HG03135 (cell line): ENCODE data around the gene SCN2B.

Experiments used
- ATAC-seq: cut with Tn5 transposase; IDR thresholded peaks from one replicate; pipeline ENCODE4 v1.9.1; 2021; ENCODE audit warnings: mild to moderate bottlenecking, moderate library complexity; ENCODE audit not compliant: unreplicated experiment

Gene SCN2B

DNA sequence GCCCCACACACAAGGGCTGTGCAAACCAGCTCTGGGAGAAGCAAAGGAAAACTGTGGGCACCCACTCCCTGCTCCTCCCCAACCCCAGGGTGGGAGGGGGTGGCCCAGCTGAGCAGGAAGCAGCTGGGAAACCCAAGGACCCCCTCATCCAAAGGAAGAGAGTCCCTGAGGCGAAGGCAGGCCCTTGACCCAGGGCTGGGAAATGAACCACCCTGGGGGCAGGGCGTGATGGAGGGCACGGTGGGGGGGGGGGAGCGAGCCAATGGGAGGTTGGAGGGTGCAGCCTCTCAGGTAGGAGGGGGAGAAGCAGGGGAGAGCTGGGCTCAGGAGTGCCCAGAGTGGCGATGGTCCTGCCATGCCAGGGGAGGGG lies 40.7 kb downstream of the SCN2B start:
- ATAC-seq, result no peak

DNA sequence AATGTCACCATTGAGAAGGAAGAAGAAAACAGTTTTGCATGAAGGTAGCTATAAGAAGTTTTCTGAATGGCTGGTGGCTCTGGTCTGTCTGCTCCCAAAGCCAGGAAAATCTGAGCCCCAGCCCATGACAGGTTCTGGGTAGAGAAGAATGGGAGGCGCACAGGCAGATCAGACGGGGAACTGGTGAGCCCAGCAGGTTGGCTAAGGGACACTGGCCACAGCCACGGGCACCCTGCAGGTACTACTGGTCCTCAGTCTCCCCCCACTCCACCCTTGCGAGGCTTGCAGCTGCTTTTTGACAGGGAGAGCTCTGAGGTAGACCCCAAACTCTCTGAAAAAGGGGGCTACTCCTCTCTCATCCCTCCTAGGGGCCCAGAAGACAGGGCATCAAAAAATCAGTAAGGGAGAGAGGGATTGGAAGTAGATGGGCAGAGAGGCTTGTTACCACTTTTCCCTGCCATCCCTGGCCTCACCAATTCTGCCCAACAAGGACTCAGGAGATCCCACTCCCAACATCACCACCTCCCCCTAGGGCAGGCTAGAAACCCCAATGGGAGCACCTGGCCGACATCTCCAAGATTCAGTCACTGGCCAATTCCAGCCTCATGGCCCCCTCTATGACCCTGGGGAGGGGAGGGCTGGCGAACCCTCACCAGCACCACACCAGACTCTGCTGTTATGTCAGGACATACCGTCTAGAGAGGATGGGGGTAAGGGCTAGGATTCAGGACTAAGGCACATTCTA lies 41.2 kb downstream of the SCN2B start:
- no peak for ATAC-seq

DNA sequence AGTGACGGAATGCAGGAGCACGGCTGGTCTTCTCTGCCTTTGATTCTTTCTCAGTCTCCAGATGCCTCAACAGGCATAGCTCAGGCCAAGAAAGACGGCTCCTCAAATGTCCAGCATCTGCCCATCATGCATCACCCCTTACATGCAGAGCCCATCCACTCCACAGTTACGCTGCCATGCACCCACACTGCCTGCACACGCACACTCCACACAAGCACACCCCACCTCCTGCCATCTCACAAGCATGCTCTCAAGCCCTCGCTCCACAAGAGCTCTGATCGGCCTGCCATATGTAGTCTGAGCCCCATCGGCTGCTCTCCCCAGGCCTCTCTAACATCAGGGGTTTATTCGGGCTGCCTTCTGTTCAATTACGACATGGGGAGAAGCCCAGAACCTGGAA lies 42.6 kb downstream of the SCN2B start:
- no peak for ATAC-seq

DNA sequence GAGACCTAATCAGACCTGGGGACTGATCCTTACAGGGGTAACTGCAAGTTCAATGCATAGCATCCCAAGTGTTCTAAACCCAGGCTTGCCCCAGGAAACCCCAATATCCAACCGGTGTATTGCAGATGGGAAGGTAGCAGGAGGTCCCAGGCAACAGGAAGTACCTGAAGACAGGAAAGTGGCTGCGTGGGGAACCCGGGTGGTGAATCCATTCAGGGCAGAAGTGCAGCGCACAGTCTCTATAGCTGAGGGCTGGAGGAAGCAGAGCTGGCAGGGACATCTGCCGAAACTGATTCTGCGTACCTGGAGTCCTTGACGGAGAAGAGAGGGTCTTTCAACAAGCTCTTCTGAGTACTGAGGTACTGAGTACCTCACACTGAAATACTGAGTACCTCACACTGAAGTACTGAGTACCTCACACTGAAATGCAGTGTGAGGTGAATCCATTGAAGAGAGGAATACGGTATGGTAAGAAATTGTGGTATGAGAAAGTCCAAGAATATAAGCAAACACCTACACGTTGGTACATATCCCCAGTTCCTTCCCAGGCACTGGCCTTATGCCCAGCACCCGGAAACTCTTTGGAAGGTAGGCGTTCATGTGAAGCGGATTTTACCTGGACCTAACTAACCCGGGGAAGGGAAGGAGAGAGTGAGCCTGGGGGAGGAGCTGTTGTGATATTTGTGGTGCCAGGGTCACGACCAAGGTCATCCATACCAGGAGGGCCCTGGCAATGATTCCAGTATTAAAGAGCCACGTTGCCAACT lies 43.9 kb downstream of the SCN2B start:
- ATAC-seq, result no peak

DNA sequence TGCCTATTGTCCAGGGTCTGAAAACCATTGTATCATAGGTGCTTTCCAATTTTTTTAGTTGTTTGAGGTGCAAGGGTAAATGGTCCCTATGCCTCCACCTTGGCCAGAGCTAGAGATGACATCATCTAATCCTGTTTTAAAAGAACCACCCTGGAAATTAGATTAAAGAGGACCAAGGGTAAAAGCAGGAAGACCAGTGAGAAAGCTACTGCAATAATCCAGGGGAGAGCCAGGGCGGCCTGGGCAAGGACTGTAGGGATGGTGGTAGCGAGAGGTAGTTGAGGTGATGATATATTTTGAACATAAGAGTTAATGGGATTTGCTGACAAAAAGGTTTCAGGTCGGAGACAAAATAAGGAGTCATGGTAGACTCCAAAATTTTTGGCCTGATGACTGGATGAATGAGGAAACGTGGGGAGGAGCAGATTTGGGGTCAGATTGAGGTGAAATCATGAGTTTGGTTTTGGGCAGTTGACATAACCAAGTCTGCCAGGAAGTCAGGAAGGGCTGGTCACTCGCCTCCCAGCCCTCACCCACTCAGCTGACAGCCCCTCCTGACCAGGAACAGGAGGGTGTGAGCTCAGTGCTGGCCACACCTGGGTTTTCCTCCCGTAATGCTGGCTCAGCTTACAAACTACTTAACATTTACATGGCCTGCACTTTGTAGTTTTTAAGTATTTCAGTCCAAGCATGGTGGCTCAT lies 46.8 kb downstream of the SCN2B start:
- ATAC-seq, result no peak

DNA sequence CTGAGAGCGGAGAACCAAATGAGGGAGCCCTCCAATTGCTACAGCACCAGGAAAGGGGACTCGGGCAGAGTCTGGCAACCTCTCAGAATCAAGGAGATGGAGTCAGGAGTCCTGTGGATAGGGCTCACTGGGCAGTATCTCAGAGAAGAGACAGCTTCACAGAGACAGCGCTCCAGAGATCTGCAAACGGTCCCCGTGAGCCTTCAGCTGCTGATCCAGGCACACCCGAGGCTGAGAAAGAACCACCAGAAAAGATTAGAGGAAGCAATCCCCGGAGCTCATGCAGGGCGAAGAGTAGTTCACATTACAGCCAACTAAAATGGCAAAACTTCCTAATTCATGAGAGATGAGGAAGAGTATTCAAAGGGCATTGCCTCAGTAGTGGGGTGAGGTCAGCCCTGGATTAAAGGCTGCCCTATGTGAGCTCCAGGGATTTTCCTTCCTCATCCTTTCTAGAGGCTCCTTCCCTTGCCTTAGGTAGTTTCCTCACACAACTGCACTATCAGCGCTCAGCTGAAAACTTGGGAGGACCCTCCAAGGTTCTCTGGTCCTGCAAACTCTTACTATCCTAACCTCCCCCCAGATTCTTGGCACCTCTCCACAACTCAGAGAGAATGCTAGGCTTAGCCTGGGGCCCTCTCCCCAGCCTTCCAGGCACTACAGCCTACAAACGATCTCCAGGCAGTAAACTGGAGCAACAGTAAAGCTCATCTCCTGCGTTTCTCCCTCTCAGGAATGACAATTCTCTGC lies 47.5 kb downstream of the SCN2B start:
- ATAC-seq, result no peak

DNA sequence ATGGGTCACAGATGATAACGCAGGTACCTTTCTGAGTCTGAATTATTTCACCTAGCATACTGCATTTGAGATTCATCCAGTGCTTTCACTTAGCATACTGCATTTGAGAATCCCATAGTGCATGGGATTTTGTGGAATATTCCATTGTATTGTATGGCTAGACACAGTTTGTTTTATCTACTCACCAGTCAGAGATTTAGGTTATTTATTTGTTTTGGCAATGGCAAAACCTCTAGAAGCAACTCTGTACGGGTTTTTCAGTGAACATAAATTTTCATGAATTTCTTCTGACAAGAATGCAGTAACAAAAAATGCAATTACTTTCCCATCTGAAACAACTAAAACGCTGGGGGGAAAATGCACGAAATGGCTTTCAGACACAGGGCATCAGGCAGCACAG lies 48.1 kb downstream of the SCN2B start:
- ATAC-seq, result no peak

DNA sequence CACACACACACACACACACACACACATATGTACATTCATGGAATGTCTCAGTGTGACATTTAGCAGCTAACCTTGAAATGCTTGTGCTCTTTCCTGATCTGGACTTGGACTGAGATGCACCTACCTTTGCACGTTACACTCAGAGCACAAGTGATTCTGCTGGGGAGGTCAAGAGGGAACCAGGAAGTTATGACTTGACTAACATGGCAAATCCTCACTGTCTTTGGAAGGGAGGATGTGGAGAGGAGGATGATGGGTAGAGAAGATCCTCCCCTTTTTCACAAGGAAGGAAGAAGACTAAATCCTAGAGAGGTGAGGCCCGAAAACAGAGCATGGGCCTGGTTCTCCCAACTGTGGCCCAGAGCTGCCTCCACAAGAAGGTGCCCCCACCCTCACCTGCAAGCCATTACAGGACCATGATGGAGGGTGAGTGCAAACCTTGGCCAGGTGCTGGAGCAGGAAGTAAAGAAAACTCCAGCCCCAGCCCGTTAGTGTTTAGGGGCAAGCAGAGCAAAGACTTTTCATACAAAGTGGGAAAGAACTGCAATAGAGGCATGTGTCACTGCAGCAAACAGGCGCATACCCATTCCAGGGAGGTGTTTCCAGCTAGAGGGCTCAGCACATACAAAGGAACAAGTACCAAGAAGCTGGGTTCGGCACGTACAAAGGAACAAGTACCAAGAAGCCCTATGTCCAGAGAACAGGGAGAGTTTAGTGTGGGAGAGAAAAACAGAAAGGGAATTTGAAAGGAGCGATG lies 50.2 kb downstream of the SCN2B start:
- ATAC-seq, result no peak

DNA sequence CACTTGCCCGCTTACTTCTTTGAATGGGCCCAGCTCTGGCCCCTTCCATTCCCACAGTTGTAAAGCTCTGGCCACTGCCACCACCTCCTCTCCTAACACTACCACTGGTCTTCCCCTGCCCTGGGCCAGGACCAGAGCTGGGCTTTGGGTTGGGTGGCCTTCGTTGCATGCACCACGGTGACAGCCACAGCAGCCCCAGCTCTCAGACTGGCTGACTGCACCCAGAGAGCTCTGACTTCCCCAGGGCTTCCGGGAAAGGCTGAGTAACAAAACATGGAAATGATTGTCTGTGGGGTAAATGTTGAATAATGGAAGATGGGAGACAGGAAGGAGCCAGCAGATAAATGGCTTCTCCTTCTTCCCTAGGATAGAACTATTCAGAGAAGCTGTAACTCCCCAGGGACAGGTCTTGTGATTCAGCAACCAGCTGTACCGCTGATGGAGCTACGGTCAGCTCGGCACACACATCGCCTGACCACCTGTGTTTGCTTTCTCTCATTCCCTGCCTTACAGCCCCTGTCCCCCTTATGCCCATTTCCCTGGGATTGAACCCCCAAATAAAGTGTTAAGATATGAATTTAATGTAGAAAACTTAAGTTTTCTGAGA lies 51.4 kb downstream of the SCN2B start:
- no peak for ATAC-seq

DNA sequence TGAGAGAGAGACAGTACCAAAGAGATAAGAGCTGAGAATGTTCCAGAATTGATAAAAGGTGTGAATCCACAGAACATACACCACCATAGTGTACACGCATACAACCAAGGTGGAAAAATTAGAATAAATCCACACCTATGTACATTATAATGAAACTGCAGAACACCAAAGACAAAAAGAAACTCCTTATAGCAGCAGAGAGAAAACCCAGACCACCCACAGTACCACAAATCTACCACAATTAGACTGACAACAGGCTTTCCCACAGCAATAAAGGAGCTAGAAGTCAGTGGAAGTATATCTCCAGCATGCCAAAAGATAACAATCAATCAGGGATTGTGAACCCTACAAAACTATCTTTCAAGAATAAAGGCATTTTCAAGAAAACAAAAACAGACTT lies 55.6 kb downstream of the SCN2B start:
- ATAC-seq, result no peak

DNA sequence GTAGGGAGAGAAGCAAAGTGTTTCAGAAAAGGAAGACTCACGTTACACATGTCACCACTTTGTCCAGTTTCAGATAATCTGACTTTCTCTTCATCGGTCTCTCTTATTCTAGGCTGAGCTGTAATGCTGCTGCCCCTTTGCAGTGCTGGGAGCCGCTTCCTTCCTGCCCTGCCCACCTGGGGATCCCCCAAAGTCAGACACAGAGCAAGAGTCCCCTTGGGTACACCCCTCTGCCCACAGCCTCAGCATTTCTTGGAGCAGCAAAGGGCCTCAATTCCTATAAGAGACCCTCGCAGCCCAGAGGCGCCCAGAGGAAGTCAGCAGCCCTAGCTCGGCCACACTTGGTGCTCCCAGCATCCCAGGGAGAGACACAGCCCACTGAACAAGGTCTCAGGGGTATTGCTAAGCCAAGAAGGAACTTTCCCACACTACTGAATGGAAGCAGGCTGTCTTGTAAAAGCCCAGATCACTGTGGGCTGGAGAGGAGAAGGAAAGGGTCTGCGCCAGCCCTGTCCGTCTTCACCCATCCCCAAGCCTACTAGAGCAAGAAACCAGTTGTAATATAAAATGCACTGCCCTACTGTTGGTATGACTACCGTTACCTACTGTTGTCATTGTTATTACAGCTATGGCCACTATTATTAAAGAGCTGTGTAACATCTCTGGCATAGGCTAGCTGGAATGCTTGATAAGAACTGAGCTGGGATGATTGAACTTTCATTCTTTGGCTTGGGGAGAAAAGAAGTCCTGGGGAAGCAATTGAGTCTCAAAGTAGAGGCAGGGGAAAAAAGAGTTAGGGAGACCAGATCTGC lies 58.4 kb downstream of the SCN2B start:
- ATAC-seq, result no peak

DNA sequence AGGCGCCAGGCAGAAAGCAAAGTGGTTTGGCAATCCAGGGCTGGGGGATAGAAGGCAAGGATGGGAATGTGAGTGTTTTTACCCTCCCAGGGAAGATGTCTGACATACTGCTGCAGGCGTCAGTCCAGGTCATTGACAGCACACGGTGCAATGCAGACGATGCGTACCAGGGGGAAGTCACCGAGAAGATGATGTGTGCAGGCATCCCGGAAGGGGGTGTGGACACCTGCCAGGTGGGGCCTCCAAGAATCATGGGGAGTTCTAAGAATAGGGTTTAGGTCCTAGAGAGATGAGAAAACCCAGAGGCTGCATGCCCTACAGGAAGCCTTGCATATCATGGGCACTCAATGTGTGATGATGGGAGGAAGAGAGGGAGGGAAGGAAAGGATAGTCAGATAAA lies 61.4 kb downstream of the SCN2B start:
- ATAC-seq, result no peak

DNA sequence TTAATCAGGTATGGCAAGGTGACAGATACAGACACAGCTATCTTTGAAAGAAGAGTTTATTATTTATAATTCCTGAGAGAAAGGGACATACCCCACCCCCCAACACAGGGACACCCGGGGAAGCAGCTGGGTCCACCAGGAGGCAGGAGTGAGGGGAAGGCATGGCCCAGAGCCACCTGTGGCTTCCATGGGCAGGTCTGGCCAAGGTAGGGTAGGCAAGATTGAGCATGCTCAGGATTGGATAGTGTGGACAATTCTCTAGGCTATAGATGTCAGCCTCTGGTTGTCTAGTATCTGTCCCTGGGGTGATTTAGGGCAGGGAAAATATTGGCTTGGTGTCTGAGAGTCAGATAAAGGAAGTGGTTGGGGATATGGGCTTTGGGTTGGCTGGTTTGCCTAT lies 62.2 kb downstream of the SCN2B start:
- ATAC-seq, result no peak

DNA sequence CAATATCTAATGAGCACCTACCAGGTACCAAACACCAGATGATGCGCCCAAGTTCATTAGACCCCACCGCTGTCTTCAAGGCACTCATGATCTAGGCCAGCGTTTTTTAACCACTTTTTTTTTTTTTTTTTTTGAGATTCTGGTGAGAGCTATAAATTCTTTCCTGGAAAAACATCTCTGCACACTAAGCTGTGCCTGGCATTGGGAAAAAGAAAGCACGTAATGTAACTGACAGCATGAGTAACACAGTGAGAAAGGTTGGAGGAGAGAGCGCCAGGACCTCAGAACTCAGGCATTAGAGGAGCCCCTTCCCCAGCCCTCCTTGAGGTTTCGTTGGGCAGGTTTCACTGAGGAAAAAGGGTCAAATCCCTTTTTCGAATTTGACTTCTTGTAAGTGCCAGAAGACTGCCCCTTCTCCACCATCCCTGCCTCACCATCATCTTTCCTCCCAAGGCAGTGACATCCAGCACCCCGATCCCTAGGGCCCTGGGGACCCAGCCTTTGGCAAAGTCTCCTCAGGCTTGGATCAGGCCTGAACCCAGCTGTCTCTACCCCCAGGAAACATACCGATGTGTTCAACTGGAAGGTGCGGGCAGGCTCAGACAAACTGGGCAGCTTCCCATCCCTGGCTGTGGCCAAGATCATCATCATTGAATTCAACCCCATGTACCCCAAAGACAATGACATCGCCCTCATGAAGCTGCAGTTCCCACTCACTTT lies 63.6 kb downstream of the SCN2B start:
- ATAC-seq, result no peak
